Measurements from ENCODE around the gene ARSG. TPM values are rescaled to one million over a fixed set of nuclear protein-coding genes. Genes with fewer than 3 reads are reported as not detected.
A peak's percentile ranks its signal among the peaks of the same experiment; 100 is the strongest.
"Not testable (repeated sequence)": the region's sequence is repeated elsewhere in the genome, so short reads cannot be mapped to it uniquely, and the experiment has no call there.

Gene ARSG
- total RNA-seq, 2 experiments from 2014 or later: 9.8 to 10.8 TPM

DNA sequence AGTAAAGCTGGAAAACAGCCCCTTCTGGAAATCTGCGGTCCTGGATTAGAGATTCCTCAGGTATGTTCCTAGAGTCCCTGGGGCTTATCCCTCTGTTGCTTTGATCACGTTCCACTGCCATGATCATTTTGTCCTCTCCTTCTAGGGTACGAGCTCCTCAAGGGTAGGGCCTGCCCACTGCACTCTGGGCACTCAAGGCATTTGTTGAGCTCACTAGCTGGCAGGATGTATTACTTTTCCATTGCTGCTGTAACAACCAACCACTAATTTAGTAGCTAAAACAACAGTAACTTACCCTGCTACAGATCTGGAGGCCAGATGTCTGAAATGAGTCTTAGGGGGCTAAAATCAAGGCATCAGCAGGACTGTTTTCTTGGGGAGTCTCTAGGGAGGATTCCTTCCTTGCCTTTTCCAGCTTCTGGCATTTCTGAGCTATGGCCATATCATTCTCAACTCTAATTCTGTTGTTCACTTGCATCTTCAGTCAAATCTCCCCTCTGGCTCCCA, 65.7 kb downstream of the ARSG start:
- intact Hi-C loops (cut with micrococcal nuclease): loop anchor here (1.0 to 5.0 kb wide), 6 partner anchors 11 to 175 kb away; no protein-coding TSS in a partner anchor
- peaks cover 50% of the 10 kb centered on the region for H3K4me1 Mint-ChIP-seq (ENCODE audit: low read depth)

DNA sequence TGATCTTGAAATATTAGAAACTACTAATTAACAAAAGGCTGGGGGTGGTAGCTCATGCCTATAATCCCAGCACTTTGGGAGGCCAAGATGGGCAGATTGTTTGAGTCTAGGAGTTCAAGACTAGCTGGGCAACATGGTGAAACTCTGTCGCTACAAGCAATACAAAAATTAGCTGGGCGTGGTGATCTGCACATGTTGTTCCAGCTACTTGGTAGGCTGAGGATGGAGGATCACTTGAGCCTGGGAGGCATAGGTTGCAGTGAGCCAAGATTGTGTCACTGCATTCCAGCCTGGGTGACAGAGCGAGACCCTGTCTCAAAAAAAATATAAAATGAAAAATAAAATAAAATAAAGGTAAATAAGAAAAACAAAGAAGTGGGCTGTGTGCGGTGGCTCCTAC, 66.6 kb downstream of the ARSG start:
- intact Hi-C loops (cut with micrococcal nuclease): loop anchor here (2.0 to 5.0 kb wide), 2 partner anchors 95 to 176 kb away; no protein-coding TSS in a partner anchor
- Mint-ChIP-seq H3K9me3 (no peaks in the 10 kb centered on the region), H3K4me1 (ENCODE audit: low read depth) (peaks cover 42% of the 10 kb centered on the region), H3K27me3 (no peaks in the 10 kb centered on the region), H3K4me3 (no peak overlapping the region), H3K36me3 (peaks cover 5% of the 10 kb centered on the region), H3K27ac (no peak overlapping the region)
- ChIA-PET CTCF (interaction anchor here (0.9 to 1.6 kb wide), 4 partner anchors 41 to 78 kb away, joined by 3 to 4 read pairs (median 3); no protein-coding TSS in a partner anchor), POLR2A (interaction anchor here (1.1 kb wide), 1 partner anchor 66 kb away, joined by 4 read pairs; no protein-coding TSS in a partner anchor)
- DNase-seq: no peak

More for the DNA sequence above, 65.7 kb downstream of the ARSG start:
- H3K9me3 Mint-ChIP-seq: no peaks in the 10 kb centered on the region
- DNase-seq: peak; percentile 35
- POLR2A ChIA-PET: interaction anchor here (0.8 to 1.9 kb wide), 3 partner anchors 10 to 65 kb away, joined by 4 to 8 read pairs (median 4); no protein-coding TSS in a partner anchor
- peak overlapping the region; percentile 68 for H3K27ac Mint-ChIP-seq
- no peaks in the 10 kb centered on the region for H3K27me3 Mint-ChIP-seq
- CTCF ChIA-PET: interaction anchor here (0.6 to 1.6 kb wide), 6 partner anchors 42 to 155 kb away, joined by 3 to 4 read pairs (median 3); no protein-coding TSS in a partner anchor
- peaks cover 7% of the 10 kb centered on the region for H3K36me3 Mint-ChIP-seq
- peak overlapping the region; percentile 40 for H3K4me3 Mint-ChIP-seq

GRCh38 chr17:68359791-68360535, 68.7 kb downstream of the ARSG start:
- Mint-ChIP-seq H3K4me3 (no peak overlapping the region), H3K27me3 (no peaks in the 10 kb centered on the region), H3K36me3 (peaks cover 6% of the 10 kb centered on the region), H3K27ac (no peak overlapping the region), H3K9me3 (no peaks in the 10 kb centered on the region), H3K4me1 (ENCODE audit: low read depth) (peaks cover 28% of the 10 kb centered on the region)
- CTCF ChIA-PET: no interaction called here
- DNase-seq: no peak
- POLR2A ChIA-PET: no interaction called here
- intact Hi-C loops (cut with micrococcal nuclease): loop anchor here (5.0 kb wide), 1 partner anchor 178 kb away; no protein-coding TSS in a partner anchor

DNA sequence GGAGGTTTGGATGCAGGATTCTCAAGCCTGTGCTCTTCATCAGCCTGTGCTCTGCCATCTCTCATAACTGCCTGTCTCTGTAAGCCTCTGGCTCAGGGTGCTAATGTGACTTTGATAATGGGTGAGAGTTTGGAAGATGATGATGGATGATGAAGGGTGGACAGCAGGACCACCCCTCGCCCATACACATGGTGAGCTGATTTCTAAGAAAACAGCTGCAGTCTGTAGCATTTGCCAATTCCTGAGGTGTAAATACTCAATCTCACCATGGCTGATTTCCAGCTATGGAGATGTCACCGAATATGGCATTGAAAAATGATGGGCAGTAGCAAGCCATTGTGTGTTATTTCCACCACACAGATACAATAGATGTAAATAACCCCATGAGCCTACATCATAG, 74.2 kb downstream of the ARSG start:
- CTCF ChIA-PET: interaction anchor here (1.3 kb wide), 1 partner anchor 34 kb away, joined by 3 read pairs; no protein-coding TSS in a partner anchor
- H3K27me3 Mint-ChIP-seq: no peaks in the 10 kb centered on the region
- H3K36me3 Mint-ChIP-seq: peaks cover 6% of the 10 kb centered on the region
- H3K4me3 Mint-ChIP-seq: no peak overlapping the region
- H3K27ac Mint-ChIP-seq: no peak overlapping the region
- H3K4me1 Mint-ChIP-seq (ENCODE audit: low read depth): no peaks in the 10 kb centered on the region
- POLR2A ChIA-PET: no interaction called here
- no peak for DNase-seq
- H3K9me3 Mint-ChIP-seq: no peaks in the 10 kb centered on the region
- intact Hi-C loops (cut with micrococcal nuclease): no loop called here

- Mint-ChIP-seq H3K36me3 (peaks cover 7% of the 10 kb centered on the region), H3K4me1 (ENCODE audit: low read depth) (no peaks in the 10 kb centered on the region), H3K27me3 (no peaks in the 10 kb centered on the region), H3K9me3 (no peaks in the 10 kb centered on the region), H3K27ac (no peak overlapping the region), H3K4me3 (no peak overlapping the region)
- ChIA-PET POLR2A (no interaction called here), CTCF (interaction anchor here (0.5 kb wide), 1 partner anchor 69 kb away, joined by 3 read pairs; no protein-coding TSS in a partner anchor)
- no peak for DNase-seq
- intact Hi-C loops (cut with micrococcal nuclease): no loop called here
Measured at GRCh38 chr17:68368387-68368786, 77.1 kb downstream of the ARSG start.

DNA sequence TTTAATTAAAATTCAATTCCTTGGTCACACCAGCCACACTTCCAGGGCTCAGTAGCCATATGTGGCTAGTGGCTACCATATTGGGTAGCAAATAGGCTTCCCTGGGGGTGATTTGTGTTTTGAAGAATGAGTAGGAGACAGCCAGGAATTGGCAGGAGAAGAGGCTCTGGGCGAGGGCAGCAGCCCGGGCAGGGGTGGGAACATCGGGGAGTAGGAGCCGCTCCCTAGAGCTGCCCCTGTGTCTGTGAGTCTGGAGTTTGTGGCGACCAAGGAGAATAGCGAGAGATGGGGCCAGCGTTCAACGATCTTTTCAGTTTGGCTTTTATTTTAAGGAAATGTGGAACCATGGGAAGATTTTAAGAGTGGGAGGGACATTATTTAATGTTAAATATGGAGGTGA, 84.3 kb downstream of the ARSG start:
- intact Hi-C loops (cut with micrococcal nuclease): no loop called here
- Mint-ChIP-seq H3K9me3 (no peaks in the 10 kb centered on the region), H3K4me3 (no peak overlapping the region), H3K36me3 (peaks cover 2% of the 10 kb centered on the region), H3K4me1 (ENCODE audit: low read depth) (no peaks in the 10 kb centered on the region), H3K27ac (no peak overlapping the region), H3K27me3 (no peaks in the 10 kb centered on the region)
- no peak for DNase-seq
- ChIA-PET POLR2A (no interaction called here), CTCF (no interaction called here)

DNA sequence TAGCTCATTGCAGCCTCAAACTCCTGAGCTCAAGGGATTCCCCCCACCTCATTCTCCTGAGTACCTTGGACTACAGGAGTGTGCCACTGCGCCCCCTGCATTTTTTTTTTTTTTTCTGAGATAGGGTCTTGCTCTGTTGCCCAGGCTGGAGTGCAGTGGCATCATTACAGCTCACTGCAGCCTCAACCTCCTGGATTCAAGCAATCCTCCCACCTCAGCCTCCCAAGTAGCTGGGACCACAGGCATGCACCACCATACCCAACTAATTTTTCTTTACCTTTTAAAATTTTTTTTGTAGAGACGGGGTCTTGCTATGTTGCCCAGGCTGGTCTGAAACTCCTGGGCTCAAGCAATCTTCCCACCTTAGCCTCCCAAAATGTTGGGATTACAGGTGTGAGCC, 84.9 kb downstream of the ARSG start:
- H3K4me3 Mint-ChIP-seq; H3K4me1 Mint-ChIP-seq (ENCODE audit: low read depth); intact Hi-C loops (cut with micrococcal nuclease); DNase-seq; H3K27me3 Mint-ChIP-seq; POLR2A ChIA-PET; H3K9me3 Mint-ChIP-seq; H3K27ac Mint-ChIP-seq; H3K36me3 Mint-ChIP-seq: not testable (repeated sequence)
- CTCF ChIA-PET: interaction anchor here (0.6 kb wide), 1 partner anchor 290 kb away, joined by 3 read pairs; no protein-coding TSS in a partner anchor

- POLR2A ChIA-PET: no interaction called here
- H3K4me1 Mint-ChIP-seq (ENCODE audit: low read depth): peaks cover 7% of the 10 kb centered on the region
- intact Hi-C loops (cut with micrococcal nuclease): no loop called here
- no peak overlapping the region for H3K27ac Mint-ChIP-seq
- H3K36me3 Mint-ChIP-seq: peaks cover 2% of the 10 kb centered on the region
- H3K4me3 Mint-ChIP-seq: no peak overlapping the region
- H3K9me3 Mint-ChIP-seq: no peaks in the 10 kb centered on the region
- H3K27me3 Mint-ChIP-seq: no peaks in the 10 kb centered on the region
- CTCF ChIA-PET: no interaction called here
- DNase-seq: no peak
Measured at GRCh38 chr17:68377771-68378267, 86.5 kb downstream of the ARSG start.

DNA sequence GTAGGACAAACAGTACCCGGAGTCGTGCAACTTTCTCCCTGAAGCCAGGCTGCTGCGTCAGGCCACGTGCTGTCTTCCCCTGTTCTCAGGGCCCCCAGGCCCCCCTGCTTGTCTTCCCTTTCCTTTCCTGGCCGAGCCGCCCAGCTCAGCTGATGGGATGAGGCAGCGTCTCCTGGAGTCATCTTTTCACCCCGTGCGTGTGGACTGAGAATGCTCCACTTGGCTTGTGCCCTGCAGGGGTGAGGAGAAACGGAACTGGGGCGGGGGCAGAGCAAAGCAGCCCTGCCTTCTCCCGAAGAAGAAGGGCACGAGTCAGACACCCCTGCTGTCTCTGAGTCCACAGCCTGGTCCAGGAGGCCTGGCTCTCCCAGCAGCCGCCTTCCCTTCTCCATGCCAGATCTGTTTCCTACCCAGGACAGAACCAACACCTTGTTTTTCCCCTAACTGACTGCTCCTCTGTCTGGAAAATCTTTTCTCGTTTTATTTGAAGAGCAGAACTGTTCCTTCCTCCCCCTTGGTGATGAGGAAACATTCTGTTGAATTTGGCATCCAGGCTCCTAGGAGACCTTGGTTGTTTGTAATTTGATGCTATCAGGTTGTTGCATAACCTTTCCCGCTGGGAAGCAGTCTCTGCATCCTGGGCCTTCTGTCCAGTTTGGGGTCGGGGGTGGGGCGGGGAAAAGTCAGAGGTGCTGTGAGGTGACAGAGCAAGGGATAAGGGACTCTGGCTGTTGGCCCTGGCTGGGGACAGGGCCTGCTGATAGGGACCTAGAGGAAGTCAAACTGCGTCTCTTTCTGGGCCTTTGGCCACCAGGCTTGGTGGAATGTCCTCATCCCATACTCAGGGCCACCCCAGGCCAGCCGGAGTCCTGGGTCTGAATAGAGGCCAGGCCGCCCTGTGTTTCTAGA, 87.2 kb downstream of the ARSG start:
- no peak overlapping the region for H3K4me3 Mint-ChIP-seq
- no peaks in the 10 kb centered on the region for H3K27me3 Mint-ChIP-seq
- H3K4me1 Mint-ChIP-seq (ENCODE audit: low read depth): peaks cover 13% of the 10 kb centered on the region
- no peak for DNase-seq
- no peak overlapping the region for H3K27ac Mint-ChIP-seq
- POLR2A ChIA-PET: no interaction called here
- H3K9me3 Mint-ChIP-seq: no peaks in the 10 kb centered on the region
- intact Hi-C loops (cut with micrococcal nuclease): no loop called here
- CTCF ChIA-PET: no interaction called here
- H3K36me3 Mint-ChIP-seq: no peaks in the 10 kb centered on the region

DNA sequence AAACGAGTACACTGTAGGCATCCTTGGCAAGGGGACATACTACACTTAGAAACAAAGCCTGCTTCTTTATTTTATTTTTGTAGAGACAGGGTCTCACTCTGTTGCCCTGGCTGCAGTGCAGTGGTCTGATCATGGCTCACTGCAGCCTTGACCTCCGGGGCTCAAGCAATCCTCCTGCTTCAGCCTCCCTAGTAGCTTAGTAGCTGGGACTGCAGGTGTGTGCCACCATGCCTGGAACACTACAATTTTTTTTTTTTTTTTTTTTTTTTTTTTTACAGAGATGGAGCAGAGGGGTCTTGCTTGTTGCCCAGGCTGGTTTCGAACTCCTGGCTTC, 87.8 kb downstream of the ARSG start:
- ChIA-PET CTCF (no interaction called here), POLR2A (no interaction called here)
- no peak for DNase-seq
- no peaks in the 10 kb centered on the region for H3K36me3 Mint-ChIP-seq
- H3K4me1 Mint-ChIP-seq (ENCODE audit: low read depth): peaks cover 19% of the 10 kb centered on the region
- intact Hi-C loops (cut with micrococcal nuclease): no loop called here
- H3K27ac Mint-ChIP-seq: no peak overlapping the region
- no peaks in the 10 kb centered on the region for H3K9me3 Mint-ChIP-seq
- H3K4me3 Mint-ChIP-seq: no peak overlapping the region
- H3K27me3 Mint-ChIP-seq: no peaks in the 10 kb centered on the region

DNA sequence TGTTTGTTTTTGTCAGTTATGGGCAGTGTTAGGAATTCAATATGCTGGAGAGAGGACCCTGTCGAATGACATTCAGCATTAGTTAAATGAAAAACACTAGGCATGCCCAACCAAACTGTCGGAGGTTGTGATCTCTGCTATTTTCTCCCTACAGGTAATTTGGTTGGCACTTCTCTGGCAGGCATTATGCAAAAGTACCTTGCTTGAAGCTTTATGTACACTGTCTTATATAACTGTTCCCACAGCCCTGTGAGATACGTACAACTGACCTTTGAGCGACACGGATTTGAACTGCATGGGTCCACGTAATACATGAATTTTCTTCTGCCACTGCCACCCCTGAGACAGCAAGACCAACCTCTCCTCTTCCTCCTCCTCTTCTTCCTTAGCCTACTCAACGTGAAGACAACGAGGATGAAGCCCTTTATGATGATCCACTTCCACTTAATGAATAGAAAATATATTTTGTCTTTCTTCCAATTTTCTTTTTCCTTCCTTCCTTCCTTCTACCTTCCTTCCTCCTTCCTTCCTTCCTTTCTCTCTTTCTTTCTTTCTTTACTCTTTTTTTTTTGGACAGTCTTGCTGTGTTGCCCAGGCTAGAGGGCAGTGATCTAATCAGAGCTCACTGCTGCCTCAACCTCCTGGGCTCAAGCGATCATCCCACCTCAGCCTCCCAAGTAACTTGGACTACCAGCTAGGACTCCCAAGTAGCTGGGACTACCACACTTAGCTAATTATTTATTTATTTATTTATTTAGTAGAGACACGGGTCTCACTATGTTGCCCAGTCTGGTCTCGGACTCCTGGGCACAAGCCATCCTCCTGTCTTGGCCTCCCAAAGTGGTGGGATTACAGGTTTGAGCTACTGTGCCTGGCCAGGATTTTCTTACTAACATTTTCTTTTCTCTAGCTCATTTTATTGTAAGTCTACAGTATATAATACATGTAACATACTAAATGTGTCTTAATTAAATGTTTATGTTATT, 88.7 kb downstream of the ARSG start:
- CTCF ChIA-PET: interaction anchor here (1.0 kb wide), 1 partner anchor 12 kb away, joined by 3 read pairs; no protein-coding TSS in a partner anchor
- Mint-ChIP-seq H3K27me3 (no peaks in the 10 kb centered on the region), H3K9me3 (no peaks in the 10 kb centered on the region), H3K4me3 (no peak overlapping the region), H3K4me1 (ENCODE audit: low read depth) (peaks cover 25% of the 10 kb centered on the region), H3K27ac (no peak overlapping the region), H3K36me3 (no peaks in the 10 kb centered on the region)
- intact Hi-C loops (cut with micrococcal nuclease): no loop called here
- no peak for DNase-seq
- POLR2A ChIA-PET: no interaction called here

Data from activated CD4-positive, alpha-beta memory T cell treated with anti-CD3 and anti-CD28 coated beads for 36 hours (primary cell).